Ovary (tissue), 9 donors: Measurements from ENCODE around the gene NES. TPM values are rescaled to one million over a fixed set of nuclear protein-coding genes. Genes with fewer than 3 reads are reported as not detected.
A peak's percentile ranks its signal among the peaks of the same experiment; 100 is the strongest.

Source experiments
- DNase-seq, 5 donors: peaks; one replicate each; pipeline ENCODE4 v3.0.0-alpha.2; 2019 to 2020
- H3K27ac ChIP-seq, 2 donors: fragments of 200-600 bp; one replicate each; pipeline versions ENCODE4 v1.5.1 to v1.8.0; 2019 to 2022
- H3K27me3 ChIP-seq: fragments of 200-600 bp; one replicate; pipeline ENCODE4 v1.8.0; 2022
- H3K36me3 ChIP-seq: fragments of 200-600 bp; sonication (generic); one replicate; pipeline ENCODE4 v1.5.1; 2019
- H3K4me1 ChIP-seq: one replicate; pipeline ENCODE4 v1.8.1; 2013; ENCODE audit warnings: mild to moderate bottlenecking, moderate library complexity; ENCODE audit not compliant: insufficient read depth
- H3K4me3 ChIP-seq: fragments of 200-600 bp; sonication (generic); one replicate; pipeline ENCODE4 v1.5.1; 2017
- H3K9me3 ChIP-seq, 2 donors: fragments of 200-600 bp in 1 of 2; sonication (generic) in 1 of 2; one replicate each; pipeline versions ENCODE4 v1.5.1 to v1.8.1; 2013 to 2019; ENCODE audit warnings: mild to moderate bottlenecking in 1 of 2, moderate library complexity in 1 of 2
- EP300 ChIP-seq: sonication (generic); formaldehyde crosslinking; IDR thresholded peaks from one replicate; pipeline ENCODE4 v1.6.1; 2017; ENCODE audit warnings: antibody characterized with exemption
- POLR2A ChIP-seq: fragments of 450-650 bp; IDR thresholded peaks from one replicate; pipeline ENCODE4 v1.6.1; 2017; ENCODE audit warnings: antibody characterized with exemption, mild to moderate bottlenecking, moderate library complexity
- WGBS, 3 donors: extraction: QIAGEN DNeasy Blood & Tissue Kit in 1 of 3; methylation state at CpG; one replicate each; pipeline versions ENCODE4 v1.1.5 to v1.1.7; 2013 to 2017; 5-methylcytosine and 5-hydroxymethylcytosine counted together
- intact Hi-C, 4 donors: fragments of 100-400 bp; cut with DNase I; formaldehyde crosslinking; loops; one replicate each; pipeline versions ENCODE4 v1.11.0 to v1.15.1; 2022 to 2023
- polyA plus RNA-seq, 2 donors: library from polyadenylated mRNA; stranded (reverse); fragments of 200-250 nt in 1 of 2; fragments of 350-450 nt in 1 of 2; fragmentation: Illumina TruSeq in 1 of 2; extraction: RNeasy Lipid Tissue Mini Kit (QIAGEN cat#74804) in 1 of 2; gene quantifications; one replicate each; pipeline ENCODE4 v1.2.3, GENCODE V29; 2013 to 2014
- total RNA-seq, 7 donors: library from RNA; depleted of rRNA in 2 of 7; stranded (reverse); fragments of >200 nt in 2 of 7; fragmentation: NEBNext Ultra II Directional in 3 of 7; extraction: Animal tissue kit (Norgen Biotek cat#: 25700) in 3 of 7; gene quantifications; one replicate each; pipeline versions ENCODE4 v1.1.0 to v1.2.4, GENCODE V29; 2016 to 2023
- TF ChIP-seq, protein P1 (sequence below), 3 donors: fragments of 450-650 bp in 2 of 3; fragments of 200-600 bp in 1 of 3; IDR thresholded peaks; one replicate each; pipeline versions ENCODE4 v1.5.1 to v1.8.0; 2016 to 2022; ENCODE audit warnings: antibody characterized with exemption in 3 of 3, mild to moderate bottlenecking in 1 of 3
- donor health status: DM: no; HTN: no; CAD: no; lungs with moderate emphysema.
- donor health status: DM: no; HTN: no; CAD: no.
- donor health status: Bipolar disorder and iron deficiency.
- donor health status: DM: yes; HTN: yes; CAD: no.
- donor health status: DM: no; HTN: no; CAD: no.
- donor health status: DM: yes; HTN: yes; CAD: no.

Gene NES
- total and polyA plus RNA-seq, 9 donors: 3.5 to 32.9 (median 11.3) TPM

DNA sequence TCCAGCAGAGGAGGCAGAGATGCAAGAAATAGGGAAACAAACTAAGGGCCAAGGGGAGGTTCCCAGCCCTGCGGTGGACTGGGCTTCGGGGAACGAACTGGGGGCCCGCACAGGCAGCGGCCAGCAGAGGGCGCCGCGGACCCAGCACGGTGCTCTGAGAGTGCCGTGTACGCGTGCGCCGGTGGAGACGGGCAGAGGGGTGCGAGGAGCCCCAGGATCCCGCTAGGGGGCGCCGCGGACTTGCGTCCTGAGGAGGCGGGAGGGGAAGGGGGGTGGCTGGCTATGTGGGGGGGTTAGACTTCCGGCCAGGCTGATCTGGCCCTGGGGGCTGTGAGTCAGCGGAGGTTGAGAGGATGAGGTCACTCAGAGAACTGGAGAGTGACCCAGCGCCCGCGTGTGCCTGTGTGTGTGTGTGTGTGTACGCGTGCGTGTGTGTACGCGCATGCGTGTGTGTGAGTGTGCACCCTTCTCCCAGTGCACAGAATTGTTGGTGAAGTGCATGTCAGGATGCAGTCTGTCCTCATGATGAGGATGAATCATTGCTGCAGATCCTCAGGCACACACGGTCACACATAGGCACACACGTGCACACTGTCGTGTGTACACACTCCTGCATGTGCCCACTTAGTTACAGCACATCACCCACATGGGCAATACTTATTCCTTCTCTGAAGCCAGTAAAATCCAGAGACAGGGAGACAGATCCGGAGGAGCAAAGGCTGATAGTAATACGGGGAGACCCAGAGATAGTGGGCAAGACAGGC, 17.0 kb downstream of the NES start:
- WGBS, 3 donors: 5 to 8% (median 5%) methylated on average over 38 of the region's 38 CpGs
- intact Hi-C loops: loop anchor here in 2 of 4 donors (2.0 to 10.0 kb wide), 3 partner anchors 15 to 203 kb away; no protein-coding TSS in a partner anchor
- Histone ChIP-seq H3K4me3 (no peak overlapping the region), H3K27ac (peak overlapping the region; percentile 22 to 52), H3K27me3 (no peaks in the 10 kb centered on the region), H3K9me3 (no peaks in the 10 kb centered on the region), H3K4me1 (no peaks in the 10 kb centered on the region), H3K36me3 (no peaks in the 10 kb centered on the region)
- DNase-seq: peak; percentile 97 to 98 (median 97)
- TF ChIP-seq, protein P1, sequence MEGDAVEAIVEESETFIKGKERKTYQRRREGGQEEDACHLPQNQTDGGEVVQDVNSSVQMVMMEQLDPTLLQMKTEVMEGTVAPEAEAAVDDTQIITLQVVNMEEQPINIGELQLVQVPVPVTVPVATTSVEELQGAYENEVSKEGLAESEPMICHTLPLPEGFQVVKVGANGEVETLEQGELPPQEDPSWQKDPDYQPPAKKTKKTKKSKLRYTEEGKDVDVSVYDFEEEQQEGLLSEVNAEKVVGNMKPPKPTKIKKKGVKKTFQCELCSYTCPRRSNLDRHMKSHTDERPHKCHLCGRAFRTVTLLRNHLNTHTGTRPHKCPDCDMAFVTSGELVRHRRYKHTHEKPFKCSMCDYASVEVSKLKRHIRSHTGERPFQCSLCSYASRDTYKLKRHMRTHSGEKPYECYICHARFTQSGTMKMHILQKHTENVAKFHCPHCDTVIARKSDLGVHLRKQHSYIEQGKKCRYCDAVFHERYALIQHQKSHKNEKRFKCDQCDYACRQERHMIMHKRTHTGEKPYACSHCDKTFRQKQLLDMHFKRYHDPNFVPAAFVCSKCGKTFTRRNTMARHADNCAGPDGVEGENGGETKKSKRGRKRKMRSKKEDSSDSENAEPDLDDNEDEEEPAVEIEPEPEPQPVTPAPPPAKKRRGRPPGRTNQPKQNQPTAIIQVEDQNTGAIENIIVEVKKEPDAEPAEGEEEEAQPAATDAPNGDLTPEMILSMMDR (IDR thresholded peaks at IDR 0.05): peak; percentile 88 to 97 (median 97)
- no peak for TF ChIP-seq EP300
- TF ChIP-seq POLR2A: peak; percentile 10

DNA sequence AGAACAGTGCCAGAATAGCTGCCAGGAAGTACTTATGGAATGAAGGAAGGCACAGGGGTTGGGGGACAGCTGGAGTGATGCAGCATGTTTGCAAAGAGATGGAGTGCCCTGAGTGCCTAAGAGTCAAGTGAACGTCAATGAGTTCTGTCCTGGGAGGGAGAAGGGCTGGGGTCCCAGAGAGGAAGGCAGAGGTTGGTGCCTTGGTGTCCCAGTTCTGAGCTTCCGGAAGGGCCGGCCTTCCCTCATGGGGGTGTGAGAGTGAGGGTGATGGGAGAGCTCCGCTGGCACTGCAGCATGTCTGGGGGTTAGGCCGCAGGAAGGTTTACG, 17.6 kb downstream of the NES start:
- WGBS, 3 donors: 14 to 15% (median 15%) methylated on average over 6 of the region's 6 CpGs
- H3K27ac ChIP-seq: no peak overlapping the region
- DNase-seq: peak in 1 of 5 donors; percentile 33
- no peaks in the 10 kb centered on the region for H3K27me3 ChIP-seq
- no peaks in the 10 kb centered on the region for H3K9me3 ChIP-seq
- H3K36me3 ChIP-seq: no peaks in the 10 kb centered on the region
- no peaks in the 10 kb centered on the region for H3K4me1 ChIP-seq
- TF ChIP-seq EP300 (no peak), POLR2A (no peak)
- TF ChIP-seq, protein P1 (IDR thresholded peaks at IDR 0.05): no peak
- intact Hi-C loops: loop anchor here in 2 of 4 donors (5.0 to 10.0 kb wide), 2 partner anchors 75 to 202 kb away; no protein-coding TSS in a partner anchor
- no peak overlapping the region for H3K4me3 ChIP-seq

DNA sequence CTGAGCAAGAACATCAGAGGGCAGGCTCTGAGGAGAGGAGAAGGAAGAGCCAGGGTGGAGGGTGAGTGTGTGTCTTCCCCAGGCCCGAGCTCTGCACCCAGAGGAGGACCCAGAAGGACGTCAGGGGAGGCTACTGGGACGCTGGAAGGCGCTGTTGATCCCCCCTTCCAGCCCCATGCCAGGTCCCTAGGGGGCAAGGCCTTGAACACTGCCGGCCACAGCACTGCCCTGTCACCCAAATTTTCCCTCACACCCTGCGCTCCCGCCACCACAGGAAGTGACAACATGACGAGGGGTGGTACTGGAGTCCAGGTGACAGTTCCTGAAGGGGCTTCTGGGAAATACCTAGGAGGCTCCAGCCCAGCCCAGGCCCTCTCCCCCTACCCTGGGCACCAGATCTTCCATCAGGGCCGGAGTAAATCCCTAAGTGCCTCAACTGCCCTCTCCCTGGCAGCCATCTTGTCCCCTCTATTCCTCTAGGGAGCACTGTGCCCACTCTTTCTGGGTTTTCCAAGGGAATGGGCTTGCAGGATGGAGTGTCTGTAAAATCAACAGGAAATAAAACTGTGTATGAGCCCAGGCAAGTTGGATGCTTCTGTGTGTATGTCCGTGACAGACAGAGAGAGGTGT, 18.1 kb downstream of the NES start:
- no peaks in the 10 kb centered on the region for H3K9me3 ChIP-seq
- H3K4me3 ChIP-seq: no peak overlapping the region
- no peaks in the 10 kb centered on the region for H3K4me1 ChIP-seq
- peak in 1 of 5 donors; percentile 26 for DNase-seq
- 60 to 70% (median 66%) methylated on average over 10 of the region's 10 CpGs for WGBS, 3 donors
- H3K27ac ChIP-seq: no peak overlapping the region
- H3K36me3 ChIP-seq: no peaks in the 10 kb centered on the region
- intact Hi-C loops: loop anchor here in 2 of 4 donors (5.0 to 10.0 kb wide), 2 partner anchors 74 to 202 kb away; no protein-coding TSS in a partner anchor
- TF ChIP-seq, protein P1 (IDR thresholded peaks at IDR 0.05): no peak
- TF ChIP-seq EP300 (no peak), POLR2A (no peak)
- no peaks in the 10 kb centered on the region for H3K27me3 ChIP-seq

DNA sequence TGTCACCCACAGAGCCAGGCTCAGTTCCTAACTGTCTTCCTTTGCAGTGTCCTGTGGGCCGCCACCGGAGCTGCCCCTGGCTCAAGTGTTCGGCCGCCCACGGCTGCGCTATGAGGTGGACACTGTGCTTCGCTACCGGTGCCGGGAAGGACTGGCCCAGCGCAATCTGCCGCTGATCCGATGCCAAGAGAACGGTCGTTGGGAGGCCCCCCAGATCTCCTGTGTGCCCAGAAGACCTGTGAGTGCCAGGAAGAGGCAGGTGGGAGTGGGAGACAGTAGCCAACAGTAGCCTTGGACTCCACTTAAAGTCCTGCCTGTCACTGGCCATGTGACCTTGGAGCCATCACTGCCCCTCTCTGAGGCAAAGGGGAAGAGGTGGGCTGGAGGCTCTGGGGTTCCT, 18.7 kb downstream of the NES start:
- DNase-seq: peak in 1 of 5 donors; percentile 38
- TF ChIP-seq EP300 (no peak), POLR2A (no peak)
- TF ChIP-seq, protein P1 (IDR thresholded peaks at IDR 0.05): no peak
- H3K9me3 ChIP-seq: no peaks in the 10 kb centered on the region
- 76 to 87% (median 84%) methylated on average over 14 of the region's 14 CpGs for WGBS, 3 donors
- H3K4me3 ChIP-seq: no peak overlapping the region
- intact Hi-C loops: loop anchor here in 2 of 4 donors (5.0 to 10.0 kb wide), 2 partner anchors 74 to 201 kb away; no protein-coding TSS in a partner anchor
- H3K36me3 ChIP-seq: no peaks in the 10 kb centered on the region
- no peaks in the 10 kb centered on the region for H3K27me3 ChIP-seq
- no peaks in the 10 kb centered on the region for H3K4me1 ChIP-seq
- H3K27ac ChIP-seq: no peak overlapping the region
